Retinal pigment epithelial cell (primary cell): Measurements from ENCODE around the gene DSC3.
"Not testable (repeated sequence)": the region's sequence is repeated elsewhere in the genome, so short reads cannot be mapped to it uniquely, and the experiment has no call there.

ENCODE experiments used
- DNase-seq: peaks from one replicate; pipeline ENCODE4 v3.0.0-alpha.2; 2010; ENCODE audit warnings: low read depth
- H3K4me3 ChIP-seq: 2 replicates; pipeline ENCODE4 v1.5.1; 2011; ENCODE audit warnings: mild to moderate bottlenecking, low read length, control low read depth, moderate library complexity
- TF ChIP-seq, protein P1 (sequence below): conservative IDR thresholded peaks from 2 replicates; pipeline ENCODE4 v1.5.1; 2011; ENCODE audit warnings: low read depth, low read length, control low read depth, inconsistent platforms

DSC3 gene

DNA sequence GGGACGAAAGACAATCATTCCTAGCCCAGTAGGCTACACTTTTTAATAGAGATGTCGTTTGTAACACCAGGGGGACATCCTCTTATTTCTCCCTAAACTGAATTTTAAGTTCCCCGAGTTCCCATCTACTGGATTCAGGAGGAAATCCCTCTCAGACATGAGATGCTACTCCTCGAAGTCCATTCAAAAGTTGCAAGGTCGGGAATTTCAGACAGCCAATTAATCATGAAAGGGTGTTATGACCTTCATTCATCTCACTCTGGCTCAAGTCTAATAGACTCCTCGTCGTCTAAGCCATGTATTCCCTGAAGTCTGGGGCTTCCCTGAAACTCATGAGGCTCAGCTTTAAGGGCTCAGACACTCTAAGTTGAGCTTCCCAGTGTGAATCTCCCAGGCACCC lies 1.2 kb upstream of the DSC3 start:
- no peak overlapping the region for H3K4me3 ChIP-seq
- TF ChIP-seq, protein P1, sequence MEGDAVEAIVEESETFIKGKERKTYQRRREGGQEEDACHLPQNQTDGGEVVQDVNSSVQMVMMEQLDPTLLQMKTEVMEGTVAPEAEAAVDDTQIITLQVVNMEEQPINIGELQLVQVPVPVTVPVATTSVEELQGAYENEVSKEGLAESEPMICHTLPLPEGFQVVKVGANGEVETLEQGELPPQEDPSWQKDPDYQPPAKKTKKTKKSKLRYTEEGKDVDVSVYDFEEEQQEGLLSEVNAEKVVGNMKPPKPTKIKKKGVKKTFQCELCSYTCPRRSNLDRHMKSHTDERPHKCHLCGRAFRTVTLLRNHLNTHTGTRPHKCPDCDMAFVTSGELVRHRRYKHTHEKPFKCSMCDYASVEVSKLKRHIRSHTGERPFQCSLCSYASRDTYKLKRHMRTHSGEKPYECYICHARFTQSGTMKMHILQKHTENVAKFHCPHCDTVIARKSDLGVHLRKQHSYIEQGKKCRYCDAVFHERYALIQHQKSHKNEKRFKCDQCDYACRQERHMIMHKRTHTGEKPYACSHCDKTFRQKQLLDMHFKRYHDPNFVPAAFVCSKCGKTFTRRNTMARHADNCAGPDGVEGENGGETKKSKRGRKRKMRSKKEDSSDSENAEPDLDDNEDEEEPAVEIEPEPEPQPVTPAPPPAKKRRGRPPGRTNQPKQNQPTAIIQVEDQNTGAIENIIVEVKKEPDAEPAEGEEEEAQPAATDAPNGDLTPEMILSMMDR = no peak
- no peak for DNase-seq

DNA sequence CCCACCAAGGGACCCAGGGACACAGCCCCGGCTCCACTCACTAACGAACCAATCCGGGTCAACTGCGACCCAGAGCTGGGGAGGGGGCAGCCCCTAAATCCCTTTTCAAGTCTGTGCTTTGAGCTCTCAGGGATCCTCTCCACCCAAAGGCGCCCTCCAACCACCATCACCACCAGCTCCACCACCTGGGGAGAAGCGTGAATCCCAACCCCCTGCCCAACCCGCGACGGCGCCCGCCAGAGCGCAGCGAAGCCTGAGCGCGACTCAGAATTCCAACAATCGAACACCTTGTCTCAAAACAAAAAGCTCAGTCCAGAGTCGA lies 497 bp downstream of the DSC3 start:
- TF ChIP-seq, protein P1 = no peak

DNA sequence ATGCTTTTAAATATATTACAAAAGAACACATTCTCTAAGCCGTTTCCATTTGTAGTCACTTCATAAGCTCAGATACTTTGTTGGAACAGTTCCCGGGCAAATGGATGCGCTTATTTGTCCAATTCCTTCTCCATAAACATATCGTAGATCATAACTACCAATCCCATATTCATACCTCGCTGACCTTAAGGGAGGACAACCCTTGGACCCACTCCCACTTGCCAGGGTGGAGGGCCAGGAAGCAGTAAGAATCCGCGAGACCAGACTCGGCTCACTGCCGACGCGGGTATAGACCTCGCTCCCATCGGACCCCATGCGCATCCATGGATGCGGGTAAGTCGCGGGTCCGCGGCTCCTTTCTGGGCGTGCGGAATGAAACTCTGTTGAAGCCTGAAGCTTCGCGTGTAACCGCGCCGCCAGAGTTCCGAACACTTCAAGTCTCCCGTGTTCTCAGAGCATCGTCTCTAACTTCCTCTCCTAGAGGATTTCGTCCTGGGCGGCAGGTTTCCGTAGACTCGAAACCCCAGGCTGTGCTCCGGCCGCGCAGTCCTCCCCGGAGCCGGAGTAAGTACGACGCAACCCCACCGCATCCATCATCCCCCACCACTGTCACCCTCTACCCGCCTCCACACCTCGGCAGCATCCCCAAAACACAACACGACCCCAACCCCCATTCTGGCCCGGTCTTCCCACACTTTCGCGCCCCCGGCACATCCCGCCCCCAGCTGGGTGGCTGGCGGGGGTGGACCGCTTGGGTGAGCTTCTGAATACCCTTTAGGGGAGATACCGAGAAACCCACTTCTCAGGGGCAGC lies 1.1 kb downstream of the DSC3 start:
- TF ChIP-seq, protein P1 = no peak
- no peak for DNase-seq
- peak overlapping the region; percentile 77 for H3K4me3 ChIP-seq

More for the DNA sequence above, 497 bp downstream of the DSC3 start:
- no peak for DNase-seq
- H3K4me3 ChIP-seq = peak overlapping the region; percentile 77

DNA sequence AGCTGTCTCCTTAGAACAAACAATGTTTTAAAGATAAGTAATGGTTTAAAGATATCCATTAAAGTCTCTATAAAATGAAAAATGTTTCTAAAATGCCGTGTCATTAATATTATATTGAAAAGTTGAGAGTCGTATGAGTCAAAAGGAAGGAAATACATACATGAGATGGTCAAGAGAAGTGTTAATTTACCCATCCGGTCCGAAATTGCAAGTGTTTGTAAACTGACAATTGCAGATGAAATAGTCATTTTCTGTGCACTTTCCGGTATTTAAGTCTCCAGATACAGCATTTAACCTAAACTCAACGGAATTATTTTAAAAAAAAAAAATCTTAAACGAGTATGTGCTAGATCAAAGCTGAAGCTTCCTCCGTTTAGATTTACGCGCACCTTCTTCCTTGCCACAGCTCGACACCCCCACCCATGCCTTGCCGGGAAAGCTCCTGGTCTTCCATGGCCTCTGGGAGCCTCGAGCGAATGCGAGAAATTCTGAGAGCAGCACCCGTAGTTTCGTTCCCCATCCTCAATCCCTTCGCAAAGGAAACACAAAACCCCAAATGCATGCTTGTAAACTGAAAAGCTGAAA lies 1.8 kb downstream of the DSC3 start:
- TF ChIP-seq, protein P1 = no peak
- H3K4me3 ChIP-seq = peak overlapping the region; percentile 77
- no peak for DNase-seq

DNA sequence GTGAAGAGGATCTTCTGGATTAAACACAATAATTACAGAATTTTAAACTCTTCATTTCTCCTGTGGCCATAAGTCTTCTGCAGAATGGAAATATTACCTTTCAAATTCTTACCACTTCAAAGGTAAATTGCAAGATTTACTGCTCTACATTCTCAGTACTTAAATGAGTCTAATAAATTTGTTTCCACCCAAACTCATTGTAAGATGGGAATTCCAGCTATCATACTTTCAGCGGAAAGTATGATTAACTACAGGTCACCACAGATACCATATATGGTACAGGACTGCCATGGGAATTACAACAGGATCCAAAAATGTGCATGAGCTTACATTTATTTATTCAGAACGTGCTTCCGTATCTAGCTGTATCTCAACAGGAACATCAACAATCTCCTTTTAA lies 3.1 kb downstream of the DSC3 start:
- no peak overlapping the region for H3K4me3 ChIP-seq
- no peak for DNase-seq
- TF ChIP-seq, protein P1 = no peak

DNA sequence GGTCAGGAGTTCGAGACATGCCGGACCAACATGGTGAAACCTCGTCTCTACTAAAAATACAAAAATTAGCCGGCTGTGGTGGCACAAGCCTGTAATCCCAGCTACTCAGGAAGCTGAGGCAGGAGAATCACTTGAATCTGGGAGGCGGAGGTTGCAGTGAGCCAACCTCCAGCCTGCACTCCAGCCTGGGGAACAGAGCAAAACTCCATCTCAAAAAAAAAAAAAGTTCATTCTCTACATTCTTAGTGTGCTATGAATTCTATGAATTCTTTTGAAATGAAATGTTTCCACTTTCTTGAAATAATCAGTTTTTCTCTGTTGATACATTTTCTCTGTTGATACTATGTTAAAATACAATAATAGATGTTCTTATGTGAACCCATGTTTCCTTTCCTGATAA lies 4.9 kb downstream of the DSC3 start:
- H3K4me3 ChIP-seq, DNase-seq: not testable (repeated sequence)

DNA sequence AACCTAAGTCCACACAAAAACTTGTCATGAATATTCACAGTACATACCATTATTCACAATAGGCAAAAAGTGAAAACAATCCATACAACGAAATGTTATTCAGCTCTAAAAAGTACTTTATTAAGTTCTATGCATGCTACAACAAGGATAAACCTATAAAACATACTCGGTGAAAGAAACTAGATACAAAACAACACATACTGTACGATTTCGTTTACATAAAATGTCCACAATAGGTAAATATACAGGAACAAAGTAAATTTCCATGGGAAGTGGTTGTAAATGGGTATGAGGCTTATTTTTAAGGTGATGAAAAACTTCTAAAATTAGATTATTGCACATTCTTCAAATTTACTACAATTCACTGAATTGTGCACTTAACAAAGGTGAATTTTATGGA lies 8.0 kb downstream of the DSC3 start:
- TF ChIP-seq, protein P1 = no peak
- no peak overlapping the region for H3K4me3 ChIP-seq
- DNase-seq = no peak
